HG03139 (cell line): Measurements from ENCODE around the gene KLLN.
"Not testable (repeated sequence)": the region's sequence is repeated elsewhere in the genome, so short reads cannot be mapped to it uniquely, and the experiment has no call there.

Experiments
- ATAC-seq: cut with Tn5 transposase; IDR thresholded peaks from one replicate; pipeline ENCODE4 v1.9.1; 2021; ENCODE audit not compliant: unreplicated experiment

The KLLN gene

GRCh38 chr10:87843714-87844113 lies 19.6 kb downstream of the KLLN start:
- no peak for ATAC-seq

- no peak for ATAC-seq
These were observed 20.4 kb downstream of the KLLN start for GRCh38 chr10:87842776-87843497.

GRCh38 chr10:87842220-87842641 lies 21.1 kb downstream of the KLLN start:
- no peak for ATAC-seq

GRCh38 chr10:87841186-87841585 lies 22.1 kb downstream of the KLLN start:
- no peak for ATAC-seq

GRCh38 chr10:87838650-87839049 lies 24.7 kb downstream of the KLLN start:
- no peak for ATAC-seq

- ATAC-seq, result no peak
These were observed 25.9 kb downstream of the KLLN start for GRCh38 chr10:87837445-87837844.

GRCh38 chr10:87836098-87836497 lies 27.2 kb downstream of the KLLN start:
- ATAC-seq, result no peak

GRCh38 chr10:87829986-87830729 lies 33.2 kb downstream of the KLLN start:
- ATAC-seq, result no peak

- not testable (repeated sequence) for ATAC-seq
These were observed 34.3 kb downstream of the KLLN start for GRCh38 chr10:87829051-87829450.

- ATAC-seq, result no peak
These were observed 35.7 kb downstream of the KLLN start for GRCh38 chr10:87827681-87828080.

GRCh38 chr10:87826653-87827052 lies 36.7 kb downstream of the KLLN start:
- ATAC-seq, result no peak

GRCh38 chr10:87819289-87819585 lies 44.1 kb downstream of the KLLN start:
- no peak for ATAC-seq

GRCh38 chr10:87818505-87819288 lies 44.6 kb downstream of the KLLN start:
- peak; percentile 40 for ATAC-seq

- peak; percentile 71 for ATAC-seq
These were observed 45.5 kb downstream of the KLLN start, which contains the start of gene ATAD1 for GRCh38 chr10:87817609-87818504. TSS of gene ATAD1 (minus strand) at chr10:87818226. CDS start at chr10:87814599, 3,627 bp downstream.

GRCh38 chr10:87816898-87817608 lies 46.3 kb downstream of the KLLN start:
- ATAC-seq, result no peak

GRCh38 chr10:87816163-87816897 lies 47.0 kb downstream of the KLLN start:
- no peak for ATAC-seq
